H1 (cell line): ENCODE results near the gene LONP2. TPM values are rescaled to one million over a fixed set of nuclear protein-coding genes. Genes with fewer than 3 reads are reported as not detected.

Experiments used
- CTCF ChIA-PET: fragments of 300-600 bp; sonication (Branson Sonifier 250); formaldehyde crosslinking; loops from one replicate; lab custom pipeline; 2021; ENCODE audit not compliant: partially characterized antibody; lab: Charles Lee
- POLR2A ChIA-PET: fragments of 300-600 bp; sonication (Branson Sonifier 250); formaldehyde crosslinking; loops from one replicate; lab custom pipeline; 2021; ENCODE audit warnings: inconsistent platforms; ENCODE audit not compliant: partially characterized antibody; lab: Charles Lee
- DNase-seq, 2 experiments: peaks; one replicate each; pipeline versions ENCODE4 v3.0.0 to v3.0.0-alpha.2; 2010 to 2022; ENCODE audit warnings: low spot score in 2 of 2, low read depth in 1 of 2, mixed read lengths in 1 of 2
- FAIRE-seq: peaks from 2 replicates; lab custom pipeline; 2011; peaks lifted over from hg19 to GRCh38; lab: Jason Lieb, UNC
- H2AFZ ChIP-seq: 2 replicates; pipeline ENCODE4 v1.8.1; 2012; ENCODE audit warnings: low read length, inconsistent platforms
- H2AK5ac ChIP-seq: 2 replicates; pipeline ENCODE4 v1.6.1; 2013; ENCODE audit warnings: low read depth, low read length
- H2BK120ac ChIP-seq: replicated peaks from 2 replicates; pipeline ENCODE3; 2013; ENCODE audit warnings: low read depth, low read length, inconsistent platforms
- H2BK12ac ChIP-seq: 2 replicates; pipeline ENCODE4 v1.6.1; 2013; ENCODE audit warnings: low read depth, low read length
- H2BK15ac ChIP-seq: 2 replicates; pipeline ENCODE4 v1.6.1; 2013; ENCODE audit warnings: low read length
- H2BK20ac ChIP-seq: 2 replicates; pipeline ENCODE4 v1.6.1; 2013; ENCODE audit warnings: low read length
- H2BK5ac ChIP-seq: 2 replicates; pipeline ENCODE4 v1.6.1; 2013; ENCODE audit warnings: low read depth, low read length
- H3K14ac ChIP-seq: 2 replicates; pipeline ENCODE4 v1.6.1; 2013; ENCODE audit warnings: inconsistent platforms; ENCODE audit not compliant: insufficient read length
- H3K18ac ChIP-seq: 2 replicates; pipeline ENCODE4 v1.6.1; 2013; ENCODE audit warnings: low read length; ENCODE audit errors: extremely low read depth
- H3K23ac ChIP-seq: 2 replicates; pipeline ENCODE4 v1.6.1; 2013; ENCODE audit warnings: inconsistent platforms; ENCODE audit not compliant: insufficient read length
- H3K23me2 ChIP-seq: 2 replicates; pipeline ENCODE4 v1.6.1; 2013; ENCODE audit warnings: low read depth, low read length
- H3K27ac ChIP-seq: 2 replicates; pipeline ENCODE4 v1.6.1; 2011; ENCODE audit warnings: low read depth, low read length, inconsistent platforms
- H3K27me3 ChIP-seq, 4 experiments: replicated peaks in 1 of 4; 1 replicate in 1 of 4; 2 replicates in 3 of 4; pipeline versions ENCODE4 v1.6.1 to v1.8.1; 2011 to 2013; ENCODE audit warnings: low read length in 3 of 4, mild to moderate bottlenecking in 3 of 4, inconsistent platforms in 2 of 4, mixed read lengths in 2 of 4, moderate library complexity in 1 of 4; ENCODE audit not compliant: control insufficient read depth in 3 of 4, insufficient read depth in 3 of 4; ENCODE audit errors: extremely low read depth in 1 of 4
- H3K36me3 ChIP-seq, 4 experiments: 2 replicates each; pipeline versions ENCODE4 v1.6.1 to v1.8.1; 2011 to 2013; ENCODE audit warnings: mild to moderate bottlenecking in 4 of 4, low read length in 3 of 4, moderate library complexity in 2 of 4, control low read depth in 1 of 4, inconsistent platforms in 1 of 4; ENCODE audit not compliant: insufficient read depth in 4 of 4, control insufficient read depth in 2 of 4
- H3K4ac ChIP-seq: replicated peaks from 2 replicates; pipeline ENCODE3; 2013; ENCODE audit warnings: low read length, low read depth, mixed read lengths, inconsistent platforms; ENCODE audit not compliant: insufficient read length
- H3K4me1 ChIP-seq, 4 experiments: replicated peaks in 1 of 4; 1 replicate in 1 of 4; 2 replicates in 3 of 4; pipeline versions ENCODE4 v1.6.1 to v1.8.1; 2011 to 2013; ENCODE audit warnings: low read length in 3 of 4, inconsistent platforms in 2 of 4, mixed read lengths in 1 of 4; ENCODE audit not compliant: insufficient read depth in 4 of 4, control insufficient read depth in 3 of 4
- H3K4me2 ChIP-seq, 2 experiments: 2 replicates each; pipeline versions ENCODE4 v1.6.1 to v1.8.1; 2011 to 2013; ENCODE audit warnings: low read depth in 2 of 2, low read length in 2 of 2, control low read depth in 1 of 2, inconsistent platforms in 1 of 2, mild to moderate bottlenecking in 1 of 2; ENCODE audit not compliant: insufficient read depth in 1 of 2
- H3K4me3 ChIP-seq, 4 experiments: fragments of 200-600, 300-600 bp in 1 of 4; sonication (generic), shearing (Covaris generic), sonication (Bioruptor Twin) in 1 of 4; 2 replicates each; pipeline versions ENCODE4 v1.5.1 to v1.8.1; 2011 to 2016; ENCODE audit warnings: low read length in 4 of 4, low read depth in 3 of 4, control low read depth in 2 of 4, inconsistent platforms in 2 of 4, mild to moderate bottlenecking in 2 of 4, mixed read lengths in 1 of 4, moderate library complexity in 1 of 4; ENCODE audit not compliant: insufficient read depth in 2 of 4; ENCODE audit errors: extremely low read depth in 1 of 4
- H3K56ac ChIP-seq: replicated peaks from 2 replicates; pipeline ENCODE3; 2013; ENCODE audit warnings: low read depth, mild to moderate bottlenecking, mixed read lengths, low read length, inconsistent platforms; ENCODE audit not compliant: insufficient read length
- H3K79me1 ChIP-seq: 2 replicates; pipeline ENCODE4 v1.6.1; 2013; ENCODE audit warnings: low read depth, low read length, control low read depth
- H3K79me2 ChIP-seq, 2 experiments: 2 replicates each; pipeline versions ENCODE4 v1.6.1 to v1.8.1; 2012 to 2013; ENCODE audit warnings: low read length in 2 of 2, mild to moderate bottlenecking in 2 of 2, inconsistent platforms in 1 of 2; ENCODE audit not compliant: insufficient read depth in 2 of 2, control insufficient read depth in 1 of 2
- H3K9ac ChIP-seq, 4 experiments: replicated peaks in 1 of 4; 1 replicate in 1 of 4; 2 replicates in 3 of 4; pipeline versions ENCODE4 v1.6.1 to v1.8.1; 2011 to 2013; ENCODE audit warnings: low read depth in 3 of 4, low read length in 3 of 4, control low read depth in 2 of 4, mild to moderate bottlenecking in 2 of 4, moderate library complexity in 2 of 4, inconsistent platforms in 1 of 4; ENCODE audit errors: extremely low read depth in 1 of 4
- H3K9me3 ChIP-seq, 2 experiments: 2 replicates each; pipeline versions ENCODE4 v1.6.1 to v1.8.1; 2012 to 2013; ENCODE audit warnings: mild to moderate bottlenecking in 2 of 2, moderate library complexity in 2 of 2, control low read depth in 1 of 2, inconsistent platforms in 1 of 2, low read depth in 1 of 2, low read length in 1 of 2, mixed read lengths in 1 of 2; ENCODE audit not compliant: insufficient read depth in 2 of 2
- H4K20me1 ChIP-seq, 2 experiments: replicated peaks in 1 of 2; 2 replicates each; pipeline versions ENCODE3 to v1.8.1; 2011 to 2013; ENCODE audit warnings: inconsistent platforms in 2 of 2, low read length in 2 of 2, mild to moderate bottlenecking in 1 of 2; ENCODE audit not compliant: insufficient read depth in 2 of 2, control insufficient read depth in 1 of 2
- H4K5ac ChIP-seq: 2 replicates; pipeline ENCODE4 v1.6.1; 2013; ENCODE audit warnings: low read length, low read depth, mixed read lengths, inconsistent platforms; ENCODE audit not compliant: insufficient read length
- H4K8ac ChIP-seq: 2 replicates; pipeline ENCODE4 v1.8.0; 2013; ENCODE audit warnings: mild to moderate bottlenecking, moderate library complexity, low read length, inconsistent platforms; ENCODE audit not compliant: insufficient read depth; ENCODE audit errors: extremely low read depth
- H4K91ac ChIP-seq: replicated peaks from 2 replicates; pipeline ENCODE3; 2013; ENCODE audit warnings: low read length, mixed read lengths, inconsistent platforms; ENCODE audit not compliant: insufficient read length
- BRCA1 ChIP-seq: IDR thresholded peaks from 2 replicates; pipeline ENCODE4 v1.6.1; 2012; ENCODE audit warnings: low read depth, low read length, improper control_type of control experiment
- CHD2 ChIP-seq: IDR thresholded peaks from 2 replicates; pipeline ENCODE4 v1.6.1; 2012; ENCODE audit warnings: low read length, improper control_type of control experiment
- GTF2F1 ChIP-seq: IDR thresholded peaks from 2 replicates; pipeline ENCODE4 v1.6.1; 2012; ENCODE audit warnings: low read depth, low read length, improper control_type of control experiment, borderline replicate concordance
- JUND ChIP-seq: IDR thresholded peaks from 2 replicates; pipeline ENCODE4 v1.6.1; 2011; ENCODE audit warnings: mild to moderate bottlenecking, improper control_type of control experiment, low read length
- KDM4A ChIP-seq: IDR thresholded peaks from one replicate; pipeline ENCODE4 v1.7.1; 2012; ENCODE audit warnings: low read depth, mild to moderate bottlenecking, moderate library complexity, low read length, inconsistent platforms; ENCODE audit not compliant: severe bottlenecking
- MAX ChIP-seq: IDR thresholded peaks from 2 replicates; pipeline ENCODE4 v1.6.1; 2012; ENCODE audit warnings: inconsistent platforms
- NANOG ChIP-seq: IDR thresholded peaks from 2 replicates; pipeline ENCODE4 v1.6.1; 2011; ENCODE audit warnings: low read length, low read depth, mild to moderate bottlenecking, inconsistent platforms; ENCODE audit not compliant: insufficient read depth, poor library complexity, severe bottlenecking
- NRF1 ChIP-seq: IDR thresholded peaks from 2 replicates; pipeline ENCODE4 v1.6.1; 2011; ENCODE audit warnings: mild to moderate bottlenecking, low read depth, low read length, improper control_type of control experiment
- POLR2AphosphoS5 ChIP-seq: IDR thresholded peaks from 2 replicates; pipeline ENCODE4 v1.6.1; 2011; ENCODE audit warnings: low read depth, low read length
- SAP30 ChIP-seq: fragments of 300-600 bp; sonication (generic); IDR thresholded peaks from 2 replicates; pipeline ENCODE4 v1.7.1; 2012; ENCODE audit warnings: low read length, moderate library complexity, mild to moderate bottlenecking, inconsistent platforms; ENCODE audit not compliant: insufficient read depth, insufficient replicate concordance
- SIRT6 ChIP-seq: IDR thresholded peaks from one replicate; pipeline ENCODE4 v1.7.1; 2012; ENCODE audit warnings: low read length, inconsistent platforms
- SIX5 ChIP-seq: IDR thresholded peaks from 2 replicates; pipeline ENCODE4 v1.6.1; 2011; ENCODE audit warnings: mild to moderate bottlenecking, low read depth, low read length
- SRF ChIP-seq: IDR thresholded peaks from 2 replicates; pipeline ENCODE4 v1.6.1; 2011; ENCODE audit warnings: mild to moderate bottlenecking, low read depth, low read length, moderate library complexity
- TAF7 ChIP-seq: optimal IDR thresholded peaks from 2 replicates; pipeline ENCODE3; 2011; ENCODE audit warnings: low read depth, mild to moderate bottlenecking, inconsistent platforms, low read length, moderate library complexity, borderline replicate concordance
- YY1 ChIP-seq: IDR thresholded peaks from 2 replicates; pipeline ENCODE4 v1.6.1; 2011; ENCODE audit warnings: low read depth, mild to moderate bottlenecking, low read length
- WGBS, 2 experiments: shearing (Covaris generic) in 1 of 2; methylation state at CpG; one replicate each; pipeline versions ENCODE4 v1.1.6 to v1.1.7; 2013 to 2015; ENCODE audit warnings: low lambda C conversion rate in 2 of 2, mixed read lengths in 2 of 2, inconsistent platforms in 1 of 2, low coverage in 1 of 2, missing lambda C conversion rate in 1 of 2; ENCODE audit not compliant: insufficient replicate concordance in 2 of 2, insufficient coverage in 1 of 2, insufficient read length in 1 of 2; ENCODE audit errors: extremely low coverage in 1 of 2, missing lambda C conversion rate in 1 of 2; 5-methylcytosine and 5-hydroxymethylcytosine counted together
- polyA plus RNA-seq, 7 experiments: library from polyadenylated mRNA; depleted of rRNA in 3 of 7; stranded (reverse) in 5 of 7; unstranded in 2 of 7; fragments of >200 nt in 5 of 7; fragments of 200-250 nt in 2 of 7; gene quantifications; 1 replicate in 5 of 7; 2 replicates in 1 of 7; 4 replicates in 1 of 7; pipeline versions ENCODE4 v1.2.1 to v1.2.3, GENCODE V29; 2011 to 2013; ENCODE audit warnings: missing spikeins in 2 of 7, mixed read lengths in 2 of 7
- total RNA-seq: library from RNA; stranded (reverse); fragmentation: NEBNext Ultra II Directional; extraction: Animal tissue kit (Norgen Biotek cat#: 25700); gene quantifications from 2 replicates; pipeline ENCODE4 v1.2.1, GENCODE V29; 2021

LONP2 gene
- total and polyA plus RNA-seq, 2 of the 8 experiments (the other 6 are each of a cell fraction or from before 2014, with no cell fraction given) = 8.1 to 23.1 TPM

- Histone ChIP-seq H3K9me3 (no peaks in the 10 kb centered on the region), H3K79me2 (no peaks in the 10 kb centered on the region), H2BK5ac (no peak overlapping the region), H3K9ac (no peak overlapping the region), H3K4me3 (no peak overlapping the region), H4K8ac (no peak overlapping the region), H2BK20ac (no peak overlapping the region), H3K27ac (no peak overlapping the region), H3K27me3 (no peaks in the 10 kb centered on the region), H3K4me2 (no peak overlapping the region), H2AK5ac (no peak overlapping the region), H4K5ac (no peak overlapping the region), H3K14ac (no peak overlapping the region), H3K18ac (no peak overlapping the region), H2BK12ac (no peak overlapping the region), H3K4ac (no peak overlapping the region), H2BK120ac (no peak overlapping the region), H3K23me2 (no peaks in the 10 kb centered on the region), H4K91ac (no peak overlapping the region), H3K4me1 (peaks cover 0 to 3% (median under 1%) of the 10 kb centered on the region in 4 experiments; a peak in 1 of 7 replicates), H3K23ac (no peak overlapping the region), H4K20me1 (no peaks in the 10 kb centered on the region), H2BK15ac (no peak overlapping the region), H2AFZ (no peak overlapping the region), H3K36me3 (no peaks in the 10 kb centered on the region), H3K79me1 (no peaks in the 10 kb centered on the region), H3K56ac (no peak overlapping the region)
- 93% methylated on average over 2 of the region's 2 CpGs; no CpG with 5 or more reads in 1 of the 2 experiments for WGBS, 2 experiments
- FAIRE-seq (no peak), DNase-seq (no peak)
- ChIA-PET CTCF (interaction anchor here (0.8 kb wide), 1 partner anchor 23 kb away, joined by 3 read pairs; no protein-coding TSS in a partner anchor), POLR2A (no interaction called here)
- TF ChIP-seq YY1 (no peak), GTF2F1 (no peak), SIX5 (no peak), NRF1 (no peak), JUND (no peak), MAX (no peak), TAF7 (no peak), SAP30 (no peak), POLR2AphosphoS5 (no peak), NANOG (no peak), SRF (no peak), BRCA1 (no peak), CHD2 (no peak), KDM4A (no peak), SIRT6 (no peak)
Measured at GRCh38 chr16:48280546-48280945, 36.4 kb downstream of the LONP2 start.
